ENCODE measurements around the gene CAST.

Gene CAST

GRCh38 chr5:96634881-96635280 is 27.3 kb upstream of the CAST start:
- no peak overlapping the region for H3K4me3 ChIP-seq (ENCODE audit: low read length)
- no peak for TF ChIP-seq ZNF274 (IDR thresholded peaks at IDR 0.05; ENCODE audit: low read depth, low read length)

GRCh38 chr5:96636046-96636445 is 26.1 kb upstream of the CAST start:
- no peak for TF ChIP-seq ZNF274 (IDR thresholded peaks at IDR 0.05; ENCODE audit: low read depth, low read length)
- H3K4me3 ChIP-seq (ENCODE audit: low read length): no peak overlapping the region

GRCh38 chr5:96636594-96636993 is 25.6 kb upstream of the CAST start:
- no peak for TF ChIP-seq ZNF274 (IDR thresholded peaks at IDR 0.05; ENCODE audit: low read depth, low read length)
- H3K4me3 ChIP-seq (ENCODE audit: low read length): no peak overlapping the region

GRCh38 chr5:96637196-96637595 is 25.0 kb upstream of the CAST start:
- no peak for TF ChIP-seq ZNF274 (IDR thresholded peaks at IDR 0.05; ENCODE audit: low read depth, low read length)
- no peak overlapping the region for H3K4me3 ChIP-seq (ENCODE audit: low read length)

GRCh38 chr5:96638561-96638960 is 23.6 kb upstream of the CAST start:
- H3K4me3 ChIP-seq (ENCODE audit: low read length): no peak overlapping the region

GRCh38 chr5:96640696-96641095 is 21.5 kb upstream of the CAST start:
- TF ChIP-seq ZNF274 (IDR thresholded peaks at IDR 0.05; ENCODE audit: low read depth, low read length): no peak
- H3K4me3 ChIP-seq (ENCODE audit: low read length): no peak overlapping the region

More at GRCh38 chr5:96638561-96638960, 23.6 kb upstream of the CAST start:
- TF ChIP-seq ZNF274 (IDR thresholded peaks at IDR 0.05; ENCODE audit: low read depth, low read length): no peak

GRCh38 chr5:96641368-96642280 is 20.6 kb upstream of the CAST start:
- TF ChIP-seq ZNF274 (IDR thresholded peaks at IDR 0.05; ENCODE audit: low read depth, low read length): no peak
- H3K4me3 ChIP-seq (ENCODE audit: low read length): no peak overlapping the region

- TF ChIP-seq ZNF274 (IDR thresholded peaks at IDR 0.05; ENCODE audit: low read depth, low read length): no peak
- H3K4me3 ChIP-seq (ENCODE audit: low read length): no peak overlapping the region
Measured at GRCh38 chr5:96642281-96642640, 19.9 kb upstream of the CAST start.

- H3K4me3 ChIP-seq (ENCODE audit: low read length): no peak overlapping the region
- TF ChIP-seq ZNF274 (IDR thresholded peaks at IDR 0.05; ENCODE audit: low read depth, low read length): no peak
Measured at GRCh38 chr5:96645091-96645490, 17.1 kb upstream of the CAST start.

GRCh38 chr5:96648023-96648422 is 14.2 kb upstream of the CAST start:
- TF ChIP-seq ZNF274 (IDR thresholded peaks at IDR 0.05; ENCODE audit: low read depth, low read length): no peak
- no peak overlapping the region for H3K4me3 ChIP-seq (ENCODE audit: low read length)

GRCh38 chr5:96648593-96648992 is 13.6 kb upstream of the CAST start:
- H3K4me3 ChIP-seq (ENCODE audit: low read length): no peak overlapping the region
- TF ChIP-seq ZNF274 (IDR thresholded peaks at IDR 0.05; ENCODE audit: low read depth, low read length): no peak

- H3K4me3 ChIP-seq (ENCODE audit: low read length): no peak overlapping the region
- TF ChIP-seq ZNF274 (IDR thresholded peaks at IDR 0.05; ENCODE audit: low read depth, low read length): no peak
Measured at GRCh38 chr5:96649251-96649662, 12.9 kb upstream of the CAST start.

- no peak overlapping the region for H3K4me3 ChIP-seq (ENCODE audit: low read length)
- no peak for TF ChIP-seq ZNF274 (IDR thresholded peaks at IDR 0.05; ENCODE audit: low read depth, low read length)
Measured at GRCh38 chr5:96649681-96650540, 12.3 kb upstream of the CAST start.

- no peak overlapping the region for H3K4me3 ChIP-seq (ENCODE audit: low read length)
- no peak for TF ChIP-seq ZNF274 (IDR thresholded peaks at IDR 0.05; ENCODE audit: low read depth, low read length)
Measured at GRCh38 chr5:96651047-96651446, 11.1 kb upstream of the CAST start.

Data from GM08714 (cell line).